GM18858 (cell line): ENCODE measurements around the gene PCNX2.

Source experiments
- ATAC-seq: cut with Tn5 transposase; IDR thresholded peaks from one replicate; pipeline ENCODE4 v1.9.1; 2021; ENCODE audit not compliant: unreplicated experiment

Gene PCNX2

DNA sequence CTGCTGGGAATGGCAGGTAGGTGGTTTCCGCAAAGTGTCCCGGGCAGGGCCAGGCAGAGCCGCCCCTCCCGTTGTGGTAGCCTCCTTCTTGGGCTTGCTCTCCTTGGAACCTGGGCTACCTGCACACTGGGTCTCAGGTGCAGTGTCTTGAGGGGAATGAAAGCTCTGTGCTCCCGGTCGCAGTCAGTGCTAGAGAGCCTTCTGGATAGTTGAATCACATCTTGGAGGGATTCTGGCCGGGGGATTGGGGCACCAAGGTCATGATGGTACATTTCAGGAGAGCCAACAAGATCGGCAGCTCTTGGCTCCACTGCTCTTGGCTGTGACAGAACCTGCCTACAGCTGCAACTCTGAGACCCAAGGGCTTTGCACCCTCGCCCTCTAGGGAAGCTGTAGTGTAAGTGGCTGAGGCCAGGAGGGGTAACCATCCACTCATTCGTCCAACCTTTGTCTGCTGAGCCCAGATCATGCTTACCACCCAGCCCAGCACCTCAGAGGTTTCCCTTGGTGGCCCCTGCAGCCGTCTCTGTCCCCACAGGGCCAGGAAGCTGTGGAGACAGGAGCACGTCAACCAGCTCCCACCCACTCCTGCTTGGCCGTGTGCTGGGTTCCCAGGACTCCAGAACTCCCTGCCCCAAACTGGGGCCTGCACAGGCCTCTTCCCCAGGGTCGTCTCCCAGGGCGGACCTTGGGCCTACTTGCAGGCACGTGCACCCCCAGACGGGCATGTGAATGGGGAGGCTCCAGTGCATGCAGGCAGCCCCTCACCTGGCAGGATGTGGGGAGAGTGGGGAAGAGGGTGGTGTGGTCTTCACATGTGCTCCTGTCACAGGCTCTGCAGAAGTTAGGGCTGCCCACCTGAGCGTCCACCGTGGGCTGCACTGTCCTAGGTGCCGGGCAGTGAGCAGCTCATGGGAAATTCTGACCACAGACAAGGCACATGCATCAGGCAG, 305.1 kb downstream of the PCNX2 start:
- no peak for ATAC-seq

- no peak for ATAC-seq
These were observed 306.9 kb downstream of the PCNX2 start for GRCh38 chr1:232988572-232989040.

GRCh38 chr1:232987774-232988140, 307.8 kb downstream of the PCNX2 start:
- no peak for ATAC-seq

- no peak for ATAC-seq
These were observed 308.3 kb downstream of the PCNX2 start for GRCh38 chr1:232987046-232987773.

GRCh38 chr1:232986527-232986922, 309.0 kb downstream of the PCNX2 start:
- no peak for ATAC-seq

DNA sequence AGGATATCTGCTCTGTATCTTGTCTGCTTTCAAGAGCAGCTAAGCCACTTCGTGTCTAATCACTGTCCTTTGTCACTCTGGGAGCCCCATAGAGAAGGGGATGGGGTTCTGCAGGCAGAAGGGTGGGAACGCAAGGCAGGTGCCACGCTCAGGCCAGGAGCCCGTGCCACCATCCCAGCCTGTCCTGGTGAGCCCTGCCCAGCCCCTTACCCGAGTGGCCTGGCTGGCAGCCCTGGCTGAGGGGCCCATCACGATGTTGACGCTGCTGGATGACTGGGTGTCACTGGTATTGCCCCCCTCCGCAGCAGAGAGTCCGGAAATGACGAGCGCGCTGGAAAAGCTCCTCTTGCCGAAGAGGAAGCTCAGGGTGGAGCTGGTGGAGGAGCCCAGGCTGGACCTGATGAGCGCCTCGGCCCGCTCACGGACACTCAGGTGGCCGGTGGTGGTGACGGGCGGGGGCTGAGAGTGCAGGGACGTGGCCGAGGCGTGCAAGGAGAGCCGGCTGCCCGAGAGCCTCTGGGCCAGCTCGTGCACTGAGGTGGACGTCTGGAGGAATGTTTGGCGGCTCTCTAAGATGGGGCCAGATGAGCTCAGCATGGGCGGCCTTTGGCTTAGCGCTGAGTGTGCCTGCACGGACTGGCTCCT, 309.5 kb downstream of the PCNX2 start:
- ATAC-seq, result no peak

- no peak for ATAC-seq
These were observed 310.7 kb downstream of the PCNX2 start for GRCh38 chr1:232984577-232985425.

DNA sequence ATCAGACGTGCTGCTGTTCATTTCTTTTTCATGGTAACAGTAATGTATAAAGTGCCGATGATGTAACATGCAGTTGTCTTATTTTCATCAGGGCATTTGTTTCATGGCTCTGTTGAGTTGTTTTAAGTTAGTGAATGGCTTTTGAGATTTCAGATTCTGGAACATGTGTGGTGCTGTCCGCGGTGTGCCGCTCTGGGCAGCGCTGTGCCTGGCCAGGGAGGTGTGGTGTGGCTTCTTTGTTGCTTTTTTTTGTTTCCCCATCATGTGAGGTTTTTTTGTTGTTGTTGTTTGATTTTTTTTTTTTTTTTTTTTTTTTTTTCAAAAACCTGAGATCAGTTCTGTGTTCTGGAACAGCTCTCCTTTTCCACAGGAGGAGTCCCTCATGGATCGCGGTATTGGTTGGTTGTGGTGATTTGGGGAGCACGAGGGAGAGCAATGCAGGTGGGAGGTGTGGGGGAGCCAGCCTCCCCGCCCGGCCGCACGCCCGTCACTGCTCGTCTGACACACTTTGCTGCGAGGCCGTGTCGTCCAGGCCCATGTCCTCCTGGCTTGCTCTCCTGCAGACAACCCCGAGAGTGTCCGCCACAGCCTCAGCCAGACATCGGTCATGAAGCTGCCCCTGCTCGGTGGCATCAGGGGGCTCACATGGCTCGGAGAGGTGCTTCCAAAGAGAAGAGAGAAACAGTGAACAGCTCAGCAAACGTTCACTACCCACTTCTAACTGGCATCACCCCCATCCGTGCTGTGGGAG, 311.5 kb downstream of the PCNX2 start:
- ATAC-seq, result no peak

- no peak for ATAC-seq
These were observed 312.1 kb downstream of the PCNX2 start for GRCh38 chr1:232983375-232983774.

DNA sequence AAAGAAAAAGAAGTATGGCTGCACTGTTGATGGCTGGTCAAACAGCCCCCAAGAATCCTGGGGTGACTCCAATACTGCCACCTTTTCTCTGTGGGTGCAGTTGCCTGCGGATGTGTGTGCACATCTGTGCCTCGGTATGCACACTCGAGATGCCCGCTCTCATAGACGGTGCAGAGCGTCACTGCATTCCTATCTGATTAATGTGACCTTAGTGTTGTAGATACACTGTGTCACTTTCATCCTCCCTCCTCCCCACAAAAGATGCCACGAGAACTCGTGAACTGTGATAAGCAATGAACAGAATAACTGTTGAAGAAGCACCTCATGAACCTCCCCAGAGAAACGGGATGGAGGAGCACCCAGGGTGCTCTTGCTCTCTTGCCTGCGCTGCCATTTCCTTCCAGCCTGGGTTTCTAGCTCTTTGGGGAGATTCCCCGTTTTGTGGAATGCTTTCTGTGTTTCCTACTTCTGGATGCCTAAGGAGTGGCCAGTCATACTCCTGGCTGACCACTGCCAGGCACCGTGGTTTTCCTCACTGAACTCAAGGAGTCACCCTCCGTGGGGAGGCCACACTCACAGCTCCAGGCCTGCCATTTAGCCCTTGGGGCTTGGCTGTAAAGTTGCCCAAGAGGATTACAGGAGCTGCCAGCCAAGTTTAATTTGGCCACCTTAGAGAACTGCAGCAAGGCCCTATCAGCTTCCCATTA, 313.1 kb downstream of the PCNX2 start:
- no peak for ATAC-seq

- ATAC-seq, result no peak
These were observed 314.5 kb downstream of the PCNX2 start for GRCh38 chr1:232980986-232981560.

- ATAC-seq, result no peak
These were observed 315.1 kb downstream of the PCNX2 start for GRCh38 chr1:232980355-232980978.

- no peak for ATAC-seq
These were observed 316.0 kb downstream of the PCNX2 start for GRCh38 chr1:232979558-232979957.

DNA sequence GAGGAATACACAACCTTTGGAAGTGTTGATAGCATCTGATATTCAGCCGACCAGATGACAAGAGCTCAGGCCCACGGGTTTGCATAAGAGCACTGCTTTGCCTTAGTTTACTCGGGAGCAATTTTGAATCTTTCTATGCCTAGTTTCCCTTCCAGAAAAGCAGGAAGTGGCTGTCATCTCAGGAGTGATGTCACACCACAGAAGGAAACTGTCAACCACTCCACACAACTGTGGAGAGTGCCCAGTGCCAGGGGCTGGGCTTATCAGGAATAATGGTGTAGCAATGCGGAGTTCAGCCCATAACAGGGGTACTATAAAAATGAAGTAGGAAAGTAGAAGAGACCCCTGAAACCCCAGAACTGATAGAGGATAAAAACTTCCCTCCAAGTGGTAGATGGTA, 316.7 kb downstream of the PCNX2 start:
- no peak for ATAC-seq

- ATAC-seq, result no peak
These were observed 317.4 kb downstream of the PCNX2 start for GRCh38 chr1:232978091-232978634.

GRCh38 chr1:232974971-232975370, 320.6 kb downstream of the PCNX2 start:
- ATAC-seq, result no peak

DNA sequence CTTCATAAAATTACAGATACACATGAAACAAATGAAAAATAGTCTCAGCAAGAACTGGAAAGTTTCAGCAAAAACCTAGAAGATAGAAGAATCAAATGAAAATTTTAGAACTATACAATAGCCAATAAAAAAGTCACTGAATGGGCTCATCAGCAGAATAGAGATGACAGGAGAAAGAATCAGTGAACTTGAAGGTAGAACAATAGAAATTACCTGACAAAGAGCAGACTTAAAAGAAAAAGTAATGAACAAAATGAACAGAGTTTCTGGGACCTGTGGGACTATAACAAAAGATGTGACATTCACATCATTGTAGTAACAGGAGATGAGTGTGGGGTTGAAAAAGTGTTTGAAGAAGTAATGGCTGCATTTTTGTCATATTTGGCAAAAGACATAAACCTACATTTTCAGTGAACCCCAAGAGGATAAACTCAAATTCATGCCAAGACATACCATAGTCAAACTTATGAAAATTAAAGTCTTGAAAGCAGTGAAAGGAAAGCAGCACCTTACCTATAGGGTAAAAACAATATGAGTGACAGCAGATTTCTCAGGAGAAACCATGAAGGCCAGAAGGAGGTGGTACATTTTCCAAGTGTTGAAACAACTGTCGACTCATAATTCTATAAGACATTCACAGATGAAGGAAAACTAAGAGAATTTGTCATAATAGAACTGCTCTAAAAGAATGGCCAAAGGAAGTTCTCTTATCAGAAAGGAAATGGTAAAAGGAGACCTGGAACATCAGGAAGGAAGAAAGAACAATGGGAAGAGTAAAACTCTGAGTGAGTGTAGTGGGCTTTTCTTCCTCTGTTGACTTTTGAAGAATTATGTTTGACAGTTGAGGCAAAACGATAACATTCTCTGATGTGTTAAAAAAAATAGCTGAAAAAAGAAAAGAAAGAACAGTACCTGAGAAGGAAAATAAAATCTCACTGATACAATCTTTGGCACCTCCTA, 321.6 kb downstream of the PCNX2 start:
- no peak for ATAC-seq
